Right kidney (tissue), 1 donor: ENCODE data around the gene ST6GAL1.
A peak's percentile ranks its signal among the peaks of the same experiment; 100 is the strongest.

ENCODE experiments used
- DNase-seq: peaks from one replicate; pipeline ENCODE4 v3.0.0-alpha.2; 2016

Gene ST6GAL1

GRCh38 chr3:186915806-186916796 lies 14.2 kb upstream of the ST6GAL1 start:
- no peak for DNase-seq

GRCh38 chr3:186917512-186918312 lies 12.6 kb upstream of the ST6GAL1 start:
- DNase-seq = no peak

GRCh38 chr3:186920301-186920700 lies 10.0 kb upstream of the ST6GAL1 start:
- no peak for DNase-seq

- no peak for DNase-seq
These were observed 9.5 kb upstream of the ST6GAL1 start for GRCh38 chr3:186920796-186921195.

- DNase-seq = no peak
These were observed 8.7 kb upstream of the ST6GAL1 start for GRCh38 chr3:186921578-186921977.

GRCh38 chr3:186922224-186922623 lies 8.1 kb upstream of the ST6GAL1 start:
- DNase-seq = no peak

- no peak for DNase-seq
These were observed 7.5 kb upstream of the ST6GAL1 start for GRCh38 chr3:186922790-186923189.

GRCh38 chr3:186923241-186923640 lies 7.1 kb upstream of the ST6GAL1 start:
- no peak for DNase-seq

- no peak for DNase-seq
These were observed 4.5 kb upstream of the ST6GAL1 start for GRCh38 chr3:186925826-186926225.

GRCh38 chr3:186929186-186929585 lies 1.1 kb upstream of the ST6GAL1 start:
- DNase-seq = no peak

GRCh38 chr3:186929685-186930084 lies 641 bp upstream of the ST6GAL1 start:
- no peak for DNase-seq

GRCh38 chr3:186930641-186931531 lies 560 bp downstream of the ST6GAL1 start:
- peak; percentile 86 for DNase-seq

- DNase-seq = peak; percentile 75
These were observed 1.4 kb downstream of the ST6GAL1 start for GRCh38 chr3:186931532-186932280.

GRCh38 chr3:186932281-186933181 lies 2.2 kb downstream of the ST6GAL1 start:
- DNase-seq = peak; percentile 49

- DNase-seq = no peak
These were observed 3.5 kb downstream of the ST6GAL1 start for GRCh38 chr3:186933816-186934215.

- DNase-seq = no peak
These were observed 4.8 kb downstream of the ST6GAL1 start for GRCh38 chr3:186935133-186935532.

GRCh38 chr3:186937017-186937875 lies 6.9 kb downstream of the ST6GAL1 start:
- no peak for DNase-seq

GRCh38 chr3:186938716-186939115 lies 8.4 kb downstream of the ST6GAL1 start:
- DNase-seq = no peak

- no peak for DNase-seq
These were observed 9.2 kb downstream of the ST6GAL1 start for GRCh38 chr3:186939536-186939935.
